Right lobe of liver (tissue), 6 donors: ENCODE data around the gene SHC3. TPM values are rescaled to one million over a fixed set of nuclear protein-coding genes. Genes with fewer than 3 reads are reported as not detected.

Experiments used
- ATAC-seq, 4 donors: fragments of 200-7000 bp; cut with Tn5 transposase; one replicate each; pipeline ENCODE4 v1.9.1; 2020; ENCODE audit warnings: mild to moderate bottlenecking in 4 of 4, moderate library complexity in 4 of 4
- DNase-seq, 3 donors: peaks; one replicate each; pipeline ENCODE4 v3.0.0-alpha.2; 2020
- H3K27ac ChIP-seq, 3 donors: fragments of 200-600 bp; one replicate each; pipeline ENCODE4 v1.8.0; 2022
- H3K27me3 ChIP-seq, 2 donors: fragments of 200-600 bp; one replicate each; pipeline ENCODE4 v1.8.0; 2022
- H3K36me3 ChIP-seq, 4 donors: fragments of 200-600 bp; sonication (generic) in 1 of 4; one replicate each; pipeline versions ENCODE4 v1.5.1 to v1.8.0; 2017 to 2022; ENCODE audit warnings: control low read depth in 1 of 4
- H3K4me1 ChIP-seq, 4 donors: fragments of 200-600 bp; sonication (generic) in 1 of 4; one replicate each; pipeline versions ENCODE4 v1.5.1 to v1.8.0; 2017 to 2022; ENCODE audit warnings: control low read depth in 1 of 4
- H3K4me3 ChIP-seq, 3 donors: fragments of 200-600 bp; one replicate each; pipeline ENCODE4 v1.8.0; 2022
- H3K9me3 ChIP-seq, 4 donors: fragments of 200-600 bp; sonication (generic) in 1 of 4; one replicate each; pipeline versions ENCODE4 v1.5.1 to v1.8.0; 2017 to 2022; ENCODE audit warnings: control low read depth in 1 of 4
- CTCF ChIP-seq, 4 donors: fragments of 200-600 bp in 3 of 4; fragments of 450-650 bp in 1 of 4; IDR thresholded peaks; one replicate each; pipeline versions ENCODE4 v1.5.1 to v1.8.0; 2016 to 2022; ENCODE audit warnings: antibody characterized with exemption in 4 of 4, mild to moderate bottlenecking in 2 of 4
- POLR2A ChIP-seq: fragments of 450-650 bp; IDR thresholded peaks from one replicate; pipeline ENCODE4 v1.6.1; 2017; ENCODE audit warnings: antibody characterized with exemption, mild to moderate bottlenecking
- WGBS: methylation state at CpG from one replicate; pipeline ENCODE4 v1.1.6; 2018; ENCODE audit warnings: low coverage, low lambda C conversion rate; ENCODE audit not compliant: insufficient coverage; ENCODE audit errors: missing lambda C conversion rate; 5-methylcytosine and 5-hydroxymethylcytosine counted together
- intact Hi-C, 2 donors: fragments of 100-400 bp; cut with DNase I; formaldehyde crosslinking; loops; one replicate each; pipeline versions ENCODE4 v1.11.2 to v1.14.1; 2022
- total RNA-seq, 6 experiments: library from RNA; depleted of rRNA in 2 of 6; stranded (reverse); fragments of >200 nt in 2 of 6; fragmentation: NEBNext Ultra II Directional in 3 of 6; extraction: Animal tissue kit (Norgen Biotek cat#: 25700) in 3 of 6; gene quantifications; one replicate each; pipeline versions ENCODE4 v1.1.0 to v1.2.4, GENCODE V29; 2016 to 2023
- donor health status: DM: no; HTN: yes; CAD: no.
- donor health status: DM: no; HTN: no; CAD: no.
- donor health status: DM: no; HTN: no; CAD: no.
- donor health status: DM: no; HTN: yes; CAD: no.
- donor health status: DM: no; HTN: yes; CAD: no.

Gene SHC3
- total RNA-seq, 6 experiments from 2014 or later = 0.05 to 0.35 (median 0.17) TPM

GRCh38 chr9:89037346-89037745, 141.3 kb downstream of the SHC3 start:
- no peak for TF ChIP-seq POLR2A
- no peak for TF ChIP-seq CTCF (IDR thresholded peaks at IDR 0.05)
- 60% methylated on average over 4 of the region's 4 CpGs for WGBS
- H3K9me3 ChIP-seq = no peaks in the 10 kb centered on the region
- ATAC-seq = no peak
- no peak for DNase-seq
- no peak overlapping the region for H3K27ac ChIP-seq
- H3K4me1 ChIP-seq = no peaks in the 10 kb centered on the region
- no peak overlapping the region for H3K4me3 ChIP-seq
- no peaks in the 10 kb centered on the region for H3K36me3 ChIP-seq
- no peaks in the 10 kb centered on the region for H3K27me3 ChIP-seq
- intact Hi-C loops = no loop called here

GRCh38 chr9:89036891-89037290, 141.7 kb downstream of the SHC3 start:
- no peaks in the 10 kb centered on the region for H3K36me3 ChIP-seq
- H3K4me3 ChIP-seq = no peak overlapping the region
- TF ChIP-seq POLR2A = no peak
- no peak for TF ChIP-seq CTCF (IDR thresholded peaks at IDR 0.05)
- H3K4me1 ChIP-seq = no peaks in the 10 kb centered on the region
- H3K27me3 ChIP-seq = no peaks in the 10 kb centered on the region
- H3K9me3 ChIP-seq = no peaks in the 10 kb centered on the region
- H3K27ac ChIP-seq = no peak overlapping the region
- WGBS = 43% methylated on average over 3 of the region's 3 CpGs
- DNase-seq (no peak), ATAC-seq (peak in 3 of 4 donors; percentile 30 to 62 (median 57))
- intact Hi-C loops = no loop called here

DNA sequence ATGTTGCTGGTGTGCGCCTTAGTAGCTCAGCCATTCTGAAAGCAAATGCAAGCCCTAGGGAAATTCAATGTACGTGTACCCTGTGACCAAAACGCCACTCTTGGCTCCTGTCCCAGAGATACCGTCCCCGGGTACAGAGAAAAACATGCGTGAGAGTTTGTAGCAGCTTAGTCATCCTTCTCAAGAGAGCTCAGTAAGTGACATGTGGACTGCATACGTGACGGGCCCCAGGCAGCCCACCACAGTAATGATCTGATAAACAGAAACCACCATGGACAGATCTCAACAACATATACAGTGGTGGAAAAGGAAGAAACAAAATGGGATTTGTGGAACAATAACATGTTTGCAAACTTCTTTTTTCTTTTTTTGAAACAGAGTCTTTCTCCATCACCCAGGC, 142.2 kb downstream of the SHC3 start:
- peak in 1 of 4 donors; percentile 11 for ATAC-seq
- no peaks in the 10 kb centered on the region for H3K4me1 ChIP-seq
- no peaks in the 10 kb centered on the region for H3K9me3 ChIP-seq
- no peak for DNase-seq
- no peak overlapping the region for H3K27ac ChIP-seq
- TF ChIP-seq CTCF (IDR thresholded peaks at IDR 0.05) = no peak
- TF ChIP-seq POLR2A = no peak
- H3K36me3 ChIP-seq = no peaks in the 10 kb centered on the region
- intact Hi-C loops = no loop called here
- 25% methylated on average over 7 of the region's 8 CpGs for WGBS
- H3K4me3 ChIP-seq = no peak overlapping the region
- H3K27me3 ChIP-seq = no peaks in the 10 kb centered on the region

GRCh38 chr9:89032661-89033060, 146.0 kb downstream of the SHC3 start:
- intact Hi-C loops = no loop called here

More at GRCh38 chr9:89032661-89033060, 146.0 kb downstream of the SHC3 start:
- TF ChIP-seq POLR2A (no peak), CTCF (IDR thresholded peaks at IDR 0.05) (no peak)
- Histone ChIP-seq H3K36me3 (no peaks in the 10 kb centered on the region), H3K4me1 (no peaks in the 10 kb centered on the region), H3K27me3 (no peaks in the 10 kb centered on the region), H3K4me3 (no peak overlapping the region), H3K27ac (no peak overlapping the region), H3K9me3 (peaks cover 0 to 7% (median 2%) of the 10 kb centered on the region in 4 donors)
- no peak for ATAC-seq
- WGBS = 46% methylated on average over 5 of the region's 5 CpGs
- DNase-seq = no peak
